ENCODE measurements around the gene CEP57L1.

CEP57L1 gene

GRCh38 chr6:109094416-109095035 lies 781 bp upstream of the CEP57L1 start, which contains the start of gene SESN1:
SESN1 (minus strand) TSS chr6:109094846; CDS start chr6:109094073, 773 bp downstream.
- DNase-seq (ENCODE audit: low read depth in 1 of 2, low spot score in 1 of 2): peak; percentile 51 to 88
- Histone ChIP-seq H3K27ac (replicated peaks) (peak within 1 kb of the TSS; percentile 86), H3K4me3 (replicated peaks; ENCODE audit: insufficient read depth, low read length) (peak within 1 kb of the TSS; percentile 97), H3K27me3 (ENCODE audit: insufficient read depth, poor library complexity, severe bottlenecking) (no peaks in the 10 kb centered on the region)
- TF ChIP-seq REST (IDR thresholded peaks at IDR 0.05; ENCODE audit: insufficient replicate concordance, low read depth) (no peak), CTCF (IDR thresholded peaks at IDR 0.05; ENCODE audit: insufficient read depth, low read length) (no peak), POLR2AphosphoS5 (IDR thresholded peaks at IDR 0.05; ENCODE audit: low read depth) (no peak), SPI1 (IDR thresholded peaks at IDR 0.05; ENCODE audit: borderline replicate concordance, low read depth) (no peak), GABPA (IDR thresholded peaks at IDR 0.05; ENCODE audit: low read depth) (no peak)

GRCh38 chr6:109095835-109096084 lies 453 bp downstream of the CEP57L1 start:
- peak overlapping the region; percentile 86 for H3K27ac ChIP-seq (replicated peaks)
- no peak for DNase-seq (ENCODE audit: low read depth in 1 of 2, low spot score in 1 of 2)
- H3K4me3 ChIP-seq (replicated peaks; ENCODE audit: insufficient read depth, low read length): peak overlapping the region; percentile 97
- H3K27me3 ChIP-seq (ENCODE audit: insufficient read depth, poor library complexity, severe bottlenecking): no peaks in the 10 kb centered on the region
- TF ChIP-seq CTCF (IDR thresholded peaks at IDR 0.05; ENCODE audit: insufficient read depth, low read length): no peak
- no peak for TF ChIP-seq REST (IDR thresholded peaks at IDR 0.05; ENCODE audit: insufficient replicate concordance, low read depth)
- no peak for TF ChIP-seq GABPA (IDR thresholded peaks at IDR 0.05; ENCODE audit: low read depth)
- no peak for TF ChIP-seq POLR2AphosphoS5 (IDR thresholded peaks at IDR 0.05; ENCODE audit: low read depth)
- TF ChIP-seq SPI1 (IDR thresholded peaks at IDR 0.05; ENCODE audit: borderline replicate concordance, low read depth): no peak

GRCh38 chr6:109096208-109096607 lies 901 bp downstream of the CEP57L1 start:
- Histone ChIP-seq H3K27ac (replicated peaks) (peak overlapping the region; percentile 86), H3K4me3 (replicated peaks; ENCODE audit: insufficient read depth, low read length) (peak overlapping the region; percentile 97), H3K27me3 (ENCODE audit: insufficient read depth, poor library complexity, severe bottlenecking) (no peaks in the 10 kb centered on the region)
- no peak for TF ChIP-seq SPI1 (IDR thresholded peaks at IDR 0.05; ENCODE audit: borderline replicate concordance, low read depth)
- TF ChIP-seq GABPA (IDR thresholded peaks at IDR 0.05; ENCODE audit: low read depth): no peak
- no peak for TF ChIP-seq POLR2AphosphoS5 (IDR thresholded peaks at IDR 0.05; ENCODE audit: low read depth)
- no peak for TF ChIP-seq REST (IDR thresholded peaks at IDR 0.05; ENCODE audit: insufficient replicate concordance, low read depth)
- no peak for TF ChIP-seq CTCF (IDR thresholded peaks at IDR 0.05; ENCODE audit: insufficient read depth, low read length)
- no peak for DNase-seq (ENCODE audit: low read depth in 1 of 2, low spot score in 1 of 2)

Data from HL-60 (cell line).